Activated gamma-delta T cell (primary cell): ENCODE data around the gene CD53.
"Not testable (repeated sequence)": the region's sequence is repeated elsewhere in the genome, so short reads cannot be mapped to it uniquely, and the experiment has no call there.

ENCODE experiments used
- DNase-seq: peaks from one replicate; lab custom pipeline; 2025; lab: John Stamatoyannopoulos, UW
- total RNA-seq, 2 donors: gene quantifications; one replicate each; lab custom pipeline; 2026; lab: John Stamatoyannopoulos, UW

CD53 gene
- 409 to 453 reads per million in 2 donors for total RNA-seq

DNA sequence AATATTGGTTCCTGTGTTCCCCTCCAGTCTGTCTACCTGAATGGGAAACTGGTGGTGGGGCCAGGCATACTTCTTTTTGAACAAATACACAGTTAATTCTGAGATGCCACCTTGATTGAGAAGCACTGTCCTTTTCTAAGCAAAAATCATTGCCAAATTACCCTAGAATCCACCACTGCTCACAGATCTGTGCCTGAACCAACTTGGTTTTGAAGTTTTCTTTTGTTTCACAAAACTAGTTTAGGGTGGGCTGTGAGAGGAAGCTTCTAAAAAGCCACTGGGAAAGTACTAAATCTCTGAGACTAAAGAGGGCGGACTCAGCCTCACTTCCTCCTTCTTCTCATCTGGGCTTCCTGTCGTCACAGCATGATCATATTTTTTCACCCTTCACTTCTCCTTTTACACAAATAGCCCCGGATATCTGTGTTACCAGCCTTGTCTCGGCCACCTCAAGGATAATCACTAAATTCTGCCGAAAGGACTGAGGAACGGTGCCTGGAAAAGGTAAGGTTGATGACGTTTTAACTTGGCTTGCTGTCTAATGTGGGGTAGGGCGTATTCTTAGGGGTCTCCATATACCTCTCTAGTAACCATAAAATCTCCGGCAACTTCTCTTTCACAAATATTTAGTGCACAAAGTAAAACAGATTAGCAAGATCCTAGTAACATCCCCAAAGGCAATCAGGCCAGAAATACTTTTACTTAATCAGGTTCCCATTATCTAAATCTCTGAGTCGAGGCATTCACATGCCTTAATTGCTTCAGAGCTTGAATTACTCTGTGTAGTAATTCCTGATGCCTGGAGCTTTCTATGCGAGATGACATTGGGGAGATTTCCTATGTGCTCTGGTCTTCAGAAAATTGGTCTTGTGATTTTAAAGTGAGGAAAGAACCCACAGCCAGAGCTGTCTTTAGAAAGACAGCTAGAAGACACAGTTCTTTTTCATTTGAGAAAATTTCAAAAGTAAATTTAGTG, at the start of gene CD53:
Gene CD53 (plus strand): TSS at position 404 of the 976 bp plus-strand sequence. CDS start 18,261 bp downstream, outside the sequence.
- no peak for DNase-seq

GRCh38 chr1:110824192-110824591, 48.8 kb upstream of the CD53 start:
- DNase-seq: no peak

- DNase-seq: no peak
Observed at GRCh38 chr1:110829955-110830553, 42.9 kb upstream of the CD53 start.

DNA sequence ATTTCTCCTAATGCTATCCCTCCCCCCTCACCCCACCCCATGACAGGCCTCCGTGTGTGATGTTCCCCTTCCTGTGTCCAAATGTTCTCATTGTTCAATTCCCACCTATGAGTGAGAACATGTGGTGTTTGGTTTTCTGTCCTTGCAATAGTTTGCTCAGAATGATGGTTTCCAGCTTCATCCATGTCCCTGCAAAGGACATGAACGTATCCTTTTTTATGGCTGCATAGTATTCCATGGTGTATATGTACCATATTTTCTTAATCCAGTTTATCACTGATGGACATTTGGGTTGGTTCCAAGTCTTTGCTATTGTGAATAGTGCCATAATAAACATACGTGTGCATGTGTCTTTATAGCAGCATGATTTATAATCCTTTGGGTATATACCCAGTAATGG, 39.2 kb upstream of the CD53 start:
- not testable (repeated sequence) for DNase-seq

- DNase-seq: no peak
Observed at GRCh38 chr1:110846861-110847260, 26.1 kb upstream of the CD53 start.

GRCh38 chr1:110850145-110850544, 22.8 kb upstream of the CD53 start:
- DNase-seq: no peak

GRCh38 chr1:110850627-110851026, 22.3 kb upstream of the CD53 start:
- no peak for DNase-seq

- DNase-seq: no peak
Observed at GRCh38 chr1:110853135-110853534, 19.8 kb upstream of the CD53 start.

DNA sequence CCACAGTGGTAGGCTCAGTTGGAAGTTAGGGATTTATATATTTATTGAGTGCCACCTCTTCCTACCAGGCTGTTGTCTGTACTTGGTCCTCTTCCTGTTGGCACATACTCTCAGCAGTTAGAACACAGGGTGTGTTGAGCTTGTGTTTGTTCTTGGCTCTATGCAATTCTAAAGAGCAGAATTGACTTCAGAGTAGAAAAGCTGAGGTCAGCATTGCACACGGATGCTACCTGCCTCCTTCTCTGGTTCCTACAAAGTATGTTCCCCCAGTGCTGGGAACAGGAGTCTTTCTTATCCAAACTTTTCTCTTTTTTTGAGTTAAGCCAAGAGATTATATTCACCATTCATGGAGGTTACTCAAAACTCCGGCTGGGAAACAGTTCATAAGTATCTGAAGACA, 16.5 kb upstream of the CD53 start:
- no peak for DNase-seq

- no peak for DNase-seq
Observed at GRCh38 chr1:110857964-110858948, 14.7 kb upstream of the CD53 start.

GRCh38 chr1:110859062-110859461, 13.9 kb upstream of the CD53 start:
- no peak for DNase-seq

GRCh38 chr1:110860174-110860573, 12.8 kb upstream of the CD53 start:
- no peak for DNase-seq

GRCh38 chr1:110860620-110861019, 12.3 kb upstream of the CD53 start:
- DNase-seq: not testable (repeated sequence)

GRCh38 chr1:110861942-110862341, 11.0 kb upstream of the CD53 start:
- not testable (repeated sequence) for DNase-seq

- no peak for DNase-seq
Observed at GRCh38 chr1:110864287-110864686, 8.7 kb upstream of the CD53 start.

DNA sequence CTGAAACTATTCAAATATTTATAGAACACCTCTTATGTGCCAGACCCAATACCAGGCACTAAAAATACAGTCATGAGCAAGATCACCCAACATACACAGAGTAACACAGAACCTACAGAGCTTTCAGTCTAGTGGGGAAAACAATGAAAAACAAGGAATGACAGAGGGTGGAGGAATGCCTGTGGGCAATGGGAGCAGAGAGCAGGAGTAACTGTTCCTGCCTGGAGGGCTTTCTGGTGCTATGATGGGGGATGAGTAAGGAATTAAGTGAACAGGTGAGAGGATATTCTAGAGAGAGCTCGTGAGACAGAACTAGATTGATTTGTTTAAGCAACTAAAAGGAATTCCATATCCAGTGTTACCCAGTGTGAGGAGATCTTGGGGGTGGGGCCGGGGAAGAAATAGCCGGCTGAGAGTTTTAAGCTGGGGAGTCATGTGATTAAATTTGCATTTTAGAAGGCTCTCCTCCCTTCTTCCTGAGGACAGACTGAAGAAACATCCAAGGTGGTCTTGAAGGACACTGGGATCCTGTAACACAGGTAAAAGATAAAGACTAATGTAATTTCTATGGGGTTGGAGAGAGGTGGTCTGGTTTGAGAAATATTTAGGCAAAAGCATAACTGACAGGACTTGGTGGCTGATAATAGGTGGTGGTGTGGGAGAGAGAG, 2.1 kb upstream of the CD53 start:
- no peak for DNase-seq

- DNase-seq: no peak
Observed at GRCh38 chr1:110872366-110872744, 593 bp upstream of the CD53 start.

DNA sequence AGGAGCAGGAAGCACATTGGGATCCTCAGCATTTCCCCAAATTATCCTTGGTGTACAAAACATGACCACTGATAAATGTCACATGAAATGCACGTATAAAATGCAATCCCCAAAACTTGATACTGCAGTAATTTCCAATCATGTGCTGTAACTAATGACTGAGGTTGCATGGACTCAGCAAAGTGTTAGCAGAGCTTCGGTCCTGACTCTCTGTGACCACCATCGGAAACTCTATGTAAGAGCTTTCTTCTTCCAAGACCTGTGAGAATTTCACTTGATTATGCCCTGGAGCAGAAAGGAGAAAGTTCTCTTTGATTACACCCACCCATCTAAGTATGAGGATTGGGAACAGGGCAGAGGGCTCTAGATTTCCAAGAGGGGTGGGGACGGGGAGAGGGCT, 908 bp downstream of the CD53 start:
- DNase-seq: no peak

GRCh38 chr1:110874324-110875215, 1.6 kb downstream of the CD53 start:
- DNase-seq: no peak

DNA sequence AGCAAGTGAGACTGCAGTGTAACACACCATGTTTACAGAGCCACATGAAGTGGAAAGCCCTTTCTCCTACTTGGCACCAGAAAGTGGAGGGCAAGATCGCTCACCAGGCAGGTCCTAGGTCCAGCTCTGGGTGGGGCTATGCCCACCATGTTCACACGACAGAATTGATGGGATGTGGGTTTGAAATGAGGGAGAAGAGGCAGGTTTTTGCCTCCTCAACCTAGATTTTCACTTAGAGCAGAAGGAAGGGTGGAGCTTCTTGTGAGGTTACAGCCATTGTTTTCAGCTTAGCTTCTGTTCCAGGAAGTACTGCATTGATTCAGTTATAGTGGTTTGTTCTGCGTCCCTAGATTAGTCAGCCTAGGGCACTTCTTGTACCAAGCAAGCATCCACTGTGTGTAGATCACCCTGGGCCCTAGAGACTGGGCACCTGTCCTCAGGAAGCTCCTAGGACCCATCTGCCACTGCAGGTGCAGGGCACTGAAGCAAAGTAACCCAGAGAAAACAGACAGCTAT, 2.3 kb downstream of the CD53 start:
- no peak for DNase-seq
